DLD1 (cell line): Measurements from ENCODE around the gene CABS1.

Experiments
- in situ Hi-C: cut with HindIII; loops from 2 replicates; pipeline ENCODE4 v1.10.0; 2017; ENCODE audit warnings: low sequenced_read_pairs

The CABS1 gene

DNA sequence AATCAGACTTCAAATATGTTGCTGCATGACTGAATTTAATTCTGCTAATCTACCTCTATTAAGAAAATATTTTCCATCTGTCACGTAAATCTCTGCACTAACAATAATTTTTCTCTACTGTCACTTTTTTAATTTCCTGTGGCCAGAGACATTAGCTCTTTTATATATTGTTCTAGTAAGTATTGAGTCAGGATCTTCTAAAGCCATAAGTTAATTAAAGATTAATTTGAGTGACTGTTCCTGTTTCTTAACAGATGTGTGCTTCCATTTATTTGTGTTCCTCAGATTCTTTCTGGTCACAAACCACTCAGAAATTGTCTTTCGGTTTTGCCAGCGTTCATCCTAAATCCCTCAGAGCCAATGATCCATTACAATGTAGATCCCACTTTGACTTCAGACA is 45.8 kb downstream of the CABS1 start:
- in situ Hi-C loops = no loop called here

GRCh38 chr4:70382691-70383181 is 48.0 kb downstream of the CABS1 start, which contains the start of gene SMR3B:
SMR3B (plus strand) TSS chr4:70383131; CDS start chr4:70384511, 1,380 bp downstream.
- in situ Hi-C loops = no loop called here
